HEK293T (cell line): ENCODE results near the gene COG2.

Experiments
- ARNT ChIP-seq: fragments of 450-650 bp; IDR thresholded peaks from 2 replicates; pipeline ENCODE4 v1.6.1; 2017; ENCODE audit warnings: mild to moderate bottlenecking
- BHLHE40 ChIP-seq: fragments of 450-650 bp; IDR thresholded peaks from 2 replicates; pipeline ENCODE4 v1.6.1; 2016; ENCODE audit warnings: mild to moderate bottlenecking, moderate library complexity, borderline replicate concordance
- ELF4 ChIP-seq: fragments of 450-650 bp; IDR thresholded peaks from 2 replicates; pipeline ENCODE4 v1.6.1; 2017; ENCODE audit warnings: antibody characterized with exemption
- FOXA1 ChIP-seq: fragments of 450-650 bp; IDR thresholded peaks from 2 replicates; pipeline ENCODE4 v1.6.1; 2016; ENCODE audit warnings: mild to moderate bottlenecking
- FOXK2 ChIP-seq: fragments of 450-650 bp; IDR thresholded peaks from 2 replicates; pipeline ENCODE4 v1.6.1; 2016; ENCODE audit warnings: mild to moderate bottlenecking
- FOXM1 ChIP-seq: fragments of 450-650 bp; IDR thresholded peaks from 2 replicates; pipeline ENCODE4 v1.6.1; 2017; ENCODE audit warnings: mild to moderate bottlenecking, borderline replicate concordance
- HDGF ChIP-seq: fragments of 450-650 bp; IDR thresholded peaks from 2 replicates; pipeline ENCODE4 v1.6.1; 2017; ENCODE audit warnings: antibody characterized with exemption, borderline replicate concordance
- L3MBTL2 ChIP-seq: fragments of 450-650 bp; conservative IDR thresholded peaks from 2 replicates; pipeline ENCODE4 v1.6.1; 2016; ENCODE audit warnings: mild to moderate bottlenecking
- NFRKB ChIP-seq: fragments of 450-650 bp; IDR thresholded peaks from 2 replicates; pipeline ENCODE4 v1.6.1; 2016; ENCODE audit warnings: mild to moderate bottlenecking, moderate library complexity
- PKNOX1 ChIP-seq: fragments of 450-650 bp; IDR thresholded peaks from 2 replicates; pipeline ENCODE4 v1.6.1; 2016
- SP1 ChIP-seq: fragments of 450-650 bp; IDR thresholded peaks from 2 replicates; pipeline ENCODE4 v1.6.1; 2017
- TARDBP ChIP-seq: fragments of 450-650 bp; IDR thresholded peaks from 2 replicates; pipeline ENCODE4 v1.6.1; 2016
- ZNF384 ChIP-seq: fragments of 450-650 bp; IDR thresholded peaks from 2 replicates; pipeline ENCODE4 v1.6.1; 2016

GRCh38 chr1:230594214-230594773 is 48.0 kb upstream of the COG2 start:
- TF ChIP-seq ELF4 (no peak), HDGF (no peak), FOXK2 (no peak), ZNF384 (no peak), TARDBP (no peak), ARNT (no peak), BHLHE40 (no peak), PKNOX1 (no peak), FOXA1 (no peak), SP1 (no peak), FOXM1 (no peak), NFRKB (no peak), L3MBTL2 (no peak)
